T-helper 1 cell treated with Interleukin-12 subunit alpha and Interleukin-12 subunit beta and Interleukin-4 antibody, amounts not matched to agents 30 μg/mL and 1 μg/mL, for 36 hours (primary cell): Measurements from ENCODE around the gene PALMD.

Experiments used
- H3K27ac Mint-ChIP-seq: one replicate; pipeline ENCODE4 v1.8.0; 2021; ENCODE audit warnings: mild to moderate bottlenecking, mixed read lengths
- H3K27me3 Mint-ChIP-seq: one replicate; pipeline ENCODE4 v1.8.0; 2021; ENCODE audit warnings: low read depth, mixed read lengths
- H3K36me3 Mint-ChIP-seq: one replicate; pipeline ENCODE4 v1.8.0; 2021; ENCODE audit warnings: low read depth, mixed read lengths
- H3K4me1 Mint-ChIP-seq: one replicate; pipeline ENCODE4 v1.8.0; 2021; ENCODE audit warnings: low read depth, mixed read lengths
- H3K4me3 Mint-ChIP-seq: one replicate; pipeline ENCODE4 v1.8.0; 2021; ENCODE audit warnings: mild to moderate bottlenecking, moderate library complexity, mixed read lengths
- H3K9me3 Mint-ChIP-seq: one replicate; pipeline ENCODE4 v1.8.0; 2021; ENCODE audit warnings: mixed read lengths

The PALMD gene

GRCh38 chr1:99677416-99677815, 31.5 kb downstream of the PALMD start:
- no peaks in the 10 kb centered on the region for H3K9me3 Mint-ChIP-seq
- peaks cover 6% of the 10 kb centered on the region for H3K27me3 Mint-ChIP-seq
- H3K4me3 Mint-ChIP-seq = no peak overlapping the region

DNA sequence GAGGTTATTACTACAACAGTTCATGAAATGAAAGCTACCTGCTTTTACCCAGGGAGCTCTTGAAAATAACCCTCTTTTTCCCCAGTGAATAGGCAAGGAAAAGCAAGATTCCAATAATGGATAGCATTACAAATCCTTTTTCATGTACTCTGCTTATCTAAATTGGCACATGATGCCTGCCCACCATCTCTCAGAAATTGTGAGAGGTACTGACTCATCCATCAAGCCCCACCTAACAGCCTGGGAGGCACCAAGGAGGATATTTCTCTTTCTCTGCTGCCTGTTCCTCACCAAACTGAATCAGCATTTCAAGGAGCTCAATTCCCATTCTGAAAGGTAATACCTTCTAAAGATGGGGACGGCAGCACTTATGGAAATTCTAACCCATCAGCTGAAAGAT, 34.4 kb downstream of the PALMD start:
- Mint-ChIP-seq H3K36me3 (no peaks in the 10 kb centered on the region), H3K4me3 (no peak overlapping the region)

More at GRCh38 chr1:99677416-99677815, 31.5 kb downstream of the PALMD start:
- Mint-ChIP-seq H3K27ac (no peak overlapping the region), H3K4me1 (no peaks in the 10 kb centered on the region), H3K36me3 (no peaks in the 10 kb centered on the region)

DNA sequence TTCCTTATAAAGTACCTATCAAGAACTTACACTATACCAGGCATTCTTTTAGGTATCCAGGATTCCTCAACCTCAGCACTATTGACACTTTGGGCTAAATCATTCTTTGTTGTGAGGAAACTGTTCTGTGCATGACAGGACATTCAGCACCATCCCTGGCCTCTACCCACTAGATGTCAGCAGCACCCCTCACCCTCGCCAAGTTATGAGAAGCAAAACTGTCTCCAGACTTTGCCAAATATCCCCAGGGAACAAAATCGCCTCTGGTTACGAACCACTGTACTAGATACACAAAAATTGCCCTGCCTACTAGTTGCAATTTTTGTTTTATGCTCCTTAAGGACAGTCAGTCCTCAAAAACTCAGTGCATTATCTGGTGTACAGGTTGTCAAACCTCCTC, 35.7 kb downstream of the PALMD start:
- Mint-ChIP-seq H3K4me3 (no peak overlapping the region), H3K4me1 (no peaks in the 10 kb centered on the region), H3K36me3 (no peaks in the 10 kb centered on the region), H3K27me3 (peaks cover 7% of the 10 kb centered on the region), H3K9me3 (no peaks in the 10 kb centered on the region), H3K27ac (no peak overlapping the region)

More for the DNA sequence above, 34.4 kb downstream of the PALMD start:
- no peak overlapping the region for H3K27ac Mint-ChIP-seq
- no peaks in the 10 kb centered on the region for H3K9me3 Mint-ChIP-seq
- no peaks in the 10 kb centered on the region for H3K4me1 Mint-ChIP-seq
- peaks cover 7% of the 10 kb centered on the region for H3K27me3 Mint-ChIP-seq

DNA sequence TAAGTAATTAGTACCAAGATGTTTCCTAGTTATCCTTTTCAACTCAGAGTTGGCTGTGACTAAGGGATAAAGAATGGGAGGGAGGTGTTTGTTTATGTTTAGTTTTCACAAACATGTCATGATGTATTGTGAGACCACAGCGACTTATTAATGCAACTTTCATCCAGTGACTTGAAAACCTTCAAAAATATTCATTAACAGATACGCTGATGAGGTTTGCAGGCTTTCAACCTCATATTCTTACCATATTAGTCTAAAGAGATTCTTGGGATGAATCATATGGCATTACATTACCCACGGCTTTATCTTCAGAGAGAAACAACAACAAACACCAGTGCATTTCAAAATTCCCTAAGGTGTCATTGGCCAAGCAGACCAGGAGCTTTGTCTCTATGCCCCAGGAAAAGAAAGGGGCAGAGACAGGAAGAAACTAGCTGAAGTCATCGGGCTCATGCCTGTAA, 36.4 kb downstream of the PALMD start:
- no peaks in the 10 kb centered on the region for H3K36me3 Mint-ChIP-seq
- no peak overlapping the region for H3K27ac Mint-ChIP-seq
- peaks cover 7% of the 10 kb centered on the region for H3K27me3 Mint-ChIP-seq
- no peak overlapping the region for H3K4me3 Mint-ChIP-seq
- H3K9me3 Mint-ChIP-seq = no peaks in the 10 kb centered on the region
- no peaks in the 10 kb centered on the region for H3K4me1 Mint-ChIP-seq

GRCh38 chr1:99685516-99686180, 39.7 kb downstream of the PALMD start:
- no peaks in the 10 kb centered on the region for H3K36me3 Mint-ChIP-seq
- H3K4me1 Mint-ChIP-seq = no peaks in the 10 kb centered on the region
- no peak overlapping the region for H3K27ac Mint-ChIP-seq
- H3K27me3 Mint-ChIP-seq = peaks cover 18% of the 10 kb centered on the region
- H3K4me3 Mint-ChIP-seq = no peak overlapping the region
- no peaks in the 10 kb centered on the region for H3K9me3 Mint-ChIP-seq

DNA sequence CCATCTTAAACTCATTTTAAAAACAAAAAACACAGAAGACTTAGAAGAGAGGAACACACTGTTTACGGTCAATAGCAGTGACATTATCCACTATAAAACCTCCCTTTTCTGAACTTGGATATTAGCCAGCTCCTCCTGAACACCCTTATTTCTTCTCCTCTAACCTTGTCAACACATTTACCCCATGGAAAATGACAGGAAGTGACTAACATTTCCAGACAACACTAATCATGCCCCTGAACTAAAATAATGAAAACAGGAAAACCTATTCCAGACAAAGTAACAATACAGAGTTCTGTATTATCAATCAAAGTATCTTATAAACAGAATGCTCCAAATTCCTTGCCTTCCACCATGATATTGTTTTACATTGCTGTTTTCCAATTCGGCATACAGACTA, 45.3 kb downstream of the PALMD start:
- Mint-ChIP-seq H3K27ac (no peak overlapping the region), H3K4me1 (no peaks in the 10 kb centered on the region), H3K27me3 (peaks cover 32% of the 10 kb centered on the region), H3K9me3 (no peaks in the 10 kb centered on the region), H3K36me3 (no peaks in the 10 kb centered on the region), H3K4me3 (no peak overlapping the region)

- Mint-ChIP-seq H3K4me3 (no peak overlapping the region), H3K27me3 (peaks cover 54% of the 10 kb centered on the region), H3K4me1 (no peaks in the 10 kb centered on the region), H3K9me3 (no peaks in the 10 kb centered on the region), H3K36me3 (no peaks in the 10 kb centered on the region), H3K27ac (no peak overlapping the region)
Measured at GRCh38 chr1:99696616-99697015, 50.7 kb downstream of the PALMD start.

- Mint-ChIP-seq H3K4me1 (no peaks in the 10 kb centered on the region), H3K36me3 (no peaks in the 10 kb centered on the region), H3K9me3 (no peaks in the 10 kb centered on the region), H3K4me3 (no peak overlapping the region), H3K27ac (no peak overlapping the region), H3K27me3 (peaks cover 56% of the 10 kb centered on the region)
Measured at GRCh38 chr1:99697580-99697979, 51.7 kb downstream of the PALMD start.

- no peak overlapping the region for H3K4me3 Mint-ChIP-seq
- H3K9me3 Mint-ChIP-seq = no peaks in the 10 kb centered on the region
- no peak overlapping the region for H3K27ac Mint-ChIP-seq
- no peaks in the 10 kb centered on the region for H3K36me3 Mint-ChIP-seq
- peaks cover 52% of the 10 kb centered on the region for H3K27me3 Mint-ChIP-seq
- H3K4me1 Mint-ChIP-seq = peaks cover 7% of the 10 kb centered on the region
Measured at GRCh38 chr1:99700020-99700419, 54.1 kb downstream of the PALMD start.

DNA sequence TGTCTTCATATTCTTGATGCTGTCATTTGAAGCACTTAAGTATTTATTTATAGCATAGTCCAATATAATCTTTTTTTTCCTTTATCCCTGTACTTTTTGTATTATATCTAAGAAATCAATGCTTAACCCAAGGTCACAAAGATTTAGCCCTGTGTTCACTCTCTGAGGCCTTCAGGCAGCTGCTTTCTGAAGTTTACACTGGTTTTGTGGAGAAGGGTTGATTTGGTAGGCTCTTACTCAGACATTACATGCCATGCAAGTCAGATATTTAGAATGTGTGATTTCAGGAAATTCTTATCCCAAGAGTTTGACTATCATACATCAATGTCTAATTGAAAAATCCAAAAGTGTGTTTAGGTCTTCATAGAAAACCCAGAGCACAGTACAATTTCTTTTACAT, 56.3 kb downstream of the PALMD start:
- Mint-ChIP-seq H3K36me3 (no peaks in the 10 kb centered on the region), H3K4me1 (peaks cover 8% of the 10 kb centered on the region), H3K9me3 (no peaks in the 10 kb centered on the region), H3K4me3 (no peak overlapping the region), H3K27ac (no peak overlapping the region), H3K27me3 (peaks cover 39% of the 10 kb centered on the region)

DNA sequence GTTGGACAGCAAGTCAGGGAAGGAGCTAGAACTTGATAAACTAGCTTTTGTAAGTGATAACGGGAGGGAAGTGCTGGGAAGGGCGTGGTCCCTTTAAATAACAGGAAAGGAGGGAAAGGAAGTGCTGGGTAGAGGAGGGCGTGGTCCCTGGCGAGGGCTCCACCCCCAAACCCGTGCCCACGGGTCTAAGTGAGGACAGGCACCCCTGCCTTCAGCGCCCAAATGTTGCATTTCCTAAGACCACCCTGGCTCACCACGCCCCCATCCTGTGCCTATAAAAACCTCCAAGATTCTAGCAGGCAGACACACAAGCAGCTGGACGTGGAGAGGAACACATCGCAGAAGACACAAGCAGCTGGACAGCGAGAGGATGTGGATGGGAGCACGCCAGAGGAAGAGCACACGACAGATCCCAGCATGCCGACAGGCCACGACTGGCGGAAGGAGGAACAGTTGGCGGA, 58.5 kb downstream of the PALMD start:
- Mint-ChIP-seq H3K27me3 (peaks cover 20% of the 10 kb centered on the region), H3K4me3 (no peak overlapping the region), H3K36me3 (no peaks in the 10 kb centered on the region), H3K4me1 (peaks cover 8% of the 10 kb centered on the region), H3K27ac (no peak overlapping the region), H3K9me3 (no peaks in the 10 kb centered on the region)

DNA sequence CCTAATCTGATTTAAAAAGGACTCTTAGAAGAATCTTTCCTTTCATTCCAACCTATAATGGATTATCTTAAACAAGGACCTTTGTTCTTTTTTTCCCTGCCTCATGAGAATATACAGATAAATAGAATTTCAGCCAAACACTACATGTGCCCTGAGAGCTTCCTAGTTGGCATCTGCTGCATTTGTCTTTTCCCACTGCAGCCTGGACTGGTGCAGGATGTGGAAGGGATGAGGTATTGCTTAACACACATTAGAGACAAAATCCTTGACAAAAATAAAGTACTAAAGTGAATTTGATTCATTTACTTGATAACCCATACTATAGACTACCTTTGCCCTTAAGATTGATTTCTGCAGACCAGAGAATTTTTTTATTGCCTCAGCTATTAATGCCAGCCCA, 59.5 kb downstream of the PALMD start:
- H3K36me3 Mint-ChIP-seq = no peaks in the 10 kb centered on the region

DNA sequence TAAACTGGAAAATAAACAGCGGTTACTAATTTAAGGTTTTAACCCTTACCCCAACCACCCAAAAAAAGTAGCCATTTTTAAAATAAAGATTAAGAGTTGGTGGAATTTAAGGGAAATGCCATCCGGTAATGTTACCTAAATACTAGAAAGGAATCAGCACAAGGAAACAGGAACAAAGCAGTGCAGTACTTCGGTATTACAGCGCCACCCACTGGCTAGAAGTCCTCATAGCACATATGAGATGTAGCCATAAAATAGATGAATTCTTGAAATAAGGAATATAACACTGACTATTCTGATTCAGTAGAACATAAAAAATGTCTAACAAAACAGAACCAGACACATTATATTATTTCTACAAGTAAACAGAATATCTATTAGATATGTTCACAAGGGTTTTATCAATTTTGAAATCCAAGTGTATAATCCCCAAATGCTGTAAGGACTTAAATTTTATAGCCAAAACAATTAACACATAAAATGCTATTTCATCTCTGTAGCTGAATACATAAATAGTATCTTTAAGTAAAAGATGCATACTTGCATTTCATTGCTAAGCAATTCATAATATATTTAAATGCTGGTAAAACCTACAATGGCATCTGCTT, 61.7 kb downstream of the PALMD start:
- H3K9me3 Mint-ChIP-seq = no peaks in the 10 kb centered on the region
- H3K4me3 Mint-ChIP-seq = no peak overlapping the region
- no peak overlapping the region for H3K27ac Mint-ChIP-seq
- no peaks in the 10 kb centered on the region for H3K36me3 Mint-ChIP-seq
- H3K4me1 Mint-ChIP-seq = peaks cover 11% of the 10 kb centered on the region
- no peaks in the 10 kb centered on the region for H3K27me3 Mint-ChIP-seq

More for the DNA sequence above, 59.5 kb downstream of the PALMD start:
- Mint-ChIP-seq H3K27ac (no peak overlapping the region), H3K9me3 (no peaks in the 10 kb centered on the region), H3K4me3 (no peak overlapping the region), H3K27me3 (peaks cover 11% of the 10 kb centered on the region), H3K4me1 (peaks cover 11% of the 10 kb centered on the region)

DNA sequence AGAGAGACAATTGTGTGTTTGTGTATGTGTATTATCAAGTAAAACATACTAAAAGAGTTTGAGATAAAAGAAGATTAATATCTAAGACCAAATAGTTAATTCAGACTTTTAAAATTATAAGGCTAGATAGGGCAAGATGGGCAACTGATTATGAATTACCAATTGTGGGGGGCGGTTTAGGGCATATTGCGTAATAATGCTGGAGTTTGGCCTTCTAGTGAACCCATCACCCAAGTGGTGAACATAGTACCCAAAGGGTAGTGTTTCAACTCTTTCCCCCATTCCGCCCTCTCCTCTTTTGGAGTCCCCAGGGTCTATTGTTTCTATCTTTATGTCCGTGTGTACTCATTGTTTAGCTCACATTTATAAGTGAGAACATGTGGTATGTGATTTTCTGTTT, 65.1 kb downstream of the PALMD start:
- Mint-ChIP-seq H3K4me3 (no peak overlapping the region), H3K27ac (no peak overlapping the region), H3K36me3 (no peaks in the 10 kb centered on the region), H3K9me3 (no peaks in the 10 kb centered on the region), H3K27me3 (no peaks in the 10 kb centered on the region), H3K4me1 (peaks cover 3% of the 10 kb centered on the region)

GRCh38 chr1:99713006-99713405, 67.1 kb downstream of the PALMD start:
- Mint-ChIP-seq H3K9me3 (no peaks in the 10 kb centered on the region), H3K36me3 (no peaks in the 10 kb centered on the region), H3K27ac (no peak overlapping the region), H3K27me3 (no peaks in the 10 kb centered on the region), H3K4me1 (peaks cover 3% of the 10 kb centered on the region), H3K4me3 (no peak overlapping the region)
